GM19463 (cell line): ENCODE data around the gene ZNF555.
"Not testable (repeated sequence)": the region's sequence is repeated elsewhere in the genome, so short reads cannot be mapped to it uniquely, and the experiment has no call there.

ENCODE experiments used
- ATAC-seq: cut with Tn5 transposase; IDR thresholded peaks from one replicate; pipeline ENCODE4 v1.9.1; 2021; ENCODE audit warnings: mild to moderate bottlenecking, moderate library complexity; ENCODE audit not compliant: unreplicated experiment

Gene ZNF555

DNA sequence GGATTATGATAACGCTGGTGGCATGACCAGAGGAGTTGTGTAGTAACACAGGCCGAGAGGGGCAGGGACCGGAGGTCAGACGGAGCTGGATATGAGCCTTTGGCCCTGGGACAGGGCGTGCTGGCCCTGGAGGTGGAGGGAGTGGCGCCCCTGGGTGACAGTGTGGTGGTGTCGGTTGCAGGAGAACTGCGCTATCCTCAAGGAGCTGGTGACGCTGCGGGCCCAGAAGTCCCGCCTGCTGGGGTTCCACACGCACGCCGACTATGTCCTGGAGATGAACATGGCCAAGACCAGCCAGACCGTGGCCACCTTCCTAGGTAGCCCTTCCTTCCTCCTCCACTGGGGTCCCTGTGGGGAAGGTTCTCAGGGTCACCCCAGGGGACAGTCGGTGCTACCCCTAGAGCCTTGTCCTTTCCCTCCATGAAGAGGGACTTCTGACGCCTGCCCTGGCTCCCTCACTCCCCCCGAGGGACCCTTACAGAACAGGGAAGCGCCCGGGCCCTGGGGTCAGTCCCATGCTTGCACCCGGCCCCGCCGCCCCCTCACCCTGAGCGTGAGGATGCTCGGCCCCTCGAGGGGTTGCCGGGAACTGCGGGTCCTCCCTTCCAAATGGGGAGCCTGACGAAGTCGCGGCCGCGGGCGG is 34.4 kb upstream of the ZNF555 start:
- no peak for ATAC-seq

DNA sequence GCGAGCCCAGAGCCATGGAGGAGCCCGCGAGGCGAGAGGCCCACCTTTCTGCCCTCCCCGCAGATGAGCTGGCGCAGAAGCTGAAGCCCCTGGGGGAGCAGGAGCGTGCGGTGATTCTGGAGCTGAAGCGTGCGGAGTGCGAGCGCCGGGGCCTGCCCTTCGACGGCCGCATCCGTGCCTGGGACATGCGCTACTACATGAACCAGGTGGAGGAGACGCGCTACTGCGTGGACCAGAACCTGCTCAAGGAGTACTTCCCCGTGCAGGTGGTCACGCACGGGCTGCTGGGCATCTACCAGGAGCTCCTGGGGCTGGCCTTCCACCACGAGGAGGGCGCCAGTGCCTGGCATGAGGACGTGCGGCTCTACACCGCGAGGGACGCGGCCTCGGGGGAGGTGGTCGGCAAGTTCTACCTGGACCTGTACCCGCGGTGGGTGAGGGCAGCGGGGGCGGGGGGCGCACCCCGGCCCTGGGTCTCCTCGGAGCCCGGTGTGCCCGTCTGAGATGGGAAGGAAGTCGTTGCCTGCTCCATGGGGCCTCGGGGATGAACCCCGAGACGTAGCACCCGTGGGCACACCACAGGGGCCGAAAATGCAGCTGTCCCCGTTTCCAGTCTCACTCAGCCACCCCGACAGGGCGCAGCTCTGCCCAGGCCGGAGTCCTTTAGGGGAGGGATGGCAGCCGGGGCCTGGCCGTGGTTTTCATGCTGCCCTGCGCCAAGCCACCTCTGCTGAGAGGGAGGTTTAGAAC is 33.7 kb upstream of the ZNF555 start:
- ATAC-seq: no peak

DNA sequence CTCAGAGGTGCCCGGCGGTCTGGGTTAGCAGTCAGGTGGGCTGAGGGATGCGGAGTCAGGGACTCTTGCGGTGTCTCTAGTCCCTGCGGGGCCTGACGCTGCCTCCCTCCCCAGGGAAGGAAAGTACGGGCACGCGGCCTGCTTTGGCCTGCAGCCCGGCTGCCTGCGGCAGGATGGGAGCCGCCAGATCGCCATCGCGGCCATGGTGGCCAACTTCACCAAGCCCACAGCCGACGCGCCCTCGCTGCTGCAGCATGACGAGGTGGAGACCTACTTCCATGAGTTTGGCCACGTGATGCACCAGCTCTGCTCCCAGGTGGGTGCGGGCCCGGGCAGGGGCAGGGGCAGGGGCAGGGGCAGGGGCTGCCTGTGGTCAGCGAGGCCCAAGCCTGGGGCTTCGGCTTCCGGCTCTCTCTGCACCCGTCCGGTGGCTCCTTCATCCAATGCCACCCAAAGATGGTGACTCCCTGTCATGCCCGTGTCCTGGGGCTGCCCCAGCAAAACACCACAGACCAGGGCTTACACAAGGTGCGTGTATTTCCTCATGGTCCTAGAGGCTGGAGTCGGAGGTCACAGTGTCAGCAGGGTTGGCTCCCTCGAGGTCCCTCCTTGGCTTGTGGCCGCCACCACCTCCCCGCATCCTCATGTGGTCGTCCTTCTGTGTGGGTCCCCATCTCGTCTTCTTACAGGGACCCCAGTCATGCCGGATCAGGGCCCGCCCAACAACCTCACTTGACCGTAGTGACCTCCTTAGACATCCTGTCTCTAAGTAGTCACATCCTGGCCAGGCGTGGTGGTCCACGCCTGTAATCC is 32.9 kb upstream of the ZNF555 start:
- no peak for ATAC-seq

DNA sequence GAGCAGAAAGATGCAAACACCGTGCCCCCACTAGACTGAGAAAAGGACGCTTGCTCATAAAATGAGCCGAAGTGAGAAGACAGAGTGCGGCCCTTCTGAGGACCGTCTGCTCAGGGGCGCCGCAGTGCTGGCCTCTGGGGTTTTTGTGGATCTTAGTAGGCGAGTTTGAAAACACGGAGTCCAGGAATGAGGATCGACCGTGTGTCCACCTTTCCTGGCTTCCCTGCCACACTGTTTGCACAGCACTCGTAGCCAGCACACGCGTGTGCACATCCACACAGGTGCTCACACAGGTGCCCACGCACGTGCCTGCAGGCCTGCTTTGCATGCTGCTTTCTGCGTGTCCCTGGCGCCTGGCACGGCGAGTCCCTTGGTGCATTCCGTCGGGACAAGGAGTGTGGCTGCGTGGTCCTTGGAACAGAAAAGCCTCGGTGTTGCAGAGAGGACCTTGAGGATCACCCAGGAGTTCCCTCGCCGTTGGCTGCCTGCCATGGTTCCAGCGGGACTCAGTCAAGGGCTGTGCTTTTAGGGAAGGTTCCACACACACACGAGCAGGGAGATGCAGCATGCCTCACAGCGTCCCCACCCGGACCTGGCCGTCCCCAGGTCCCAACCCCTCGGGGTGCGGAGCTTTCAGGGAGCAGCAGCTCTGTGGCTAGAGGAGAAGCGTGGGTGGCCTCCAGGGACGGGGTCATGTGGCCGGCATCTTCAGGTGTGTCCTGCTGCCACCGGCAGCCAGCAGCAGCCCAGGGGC is 31.7 kb upstream of the ZNF555 start:
- ATAC-seq: no peak

DNA sequence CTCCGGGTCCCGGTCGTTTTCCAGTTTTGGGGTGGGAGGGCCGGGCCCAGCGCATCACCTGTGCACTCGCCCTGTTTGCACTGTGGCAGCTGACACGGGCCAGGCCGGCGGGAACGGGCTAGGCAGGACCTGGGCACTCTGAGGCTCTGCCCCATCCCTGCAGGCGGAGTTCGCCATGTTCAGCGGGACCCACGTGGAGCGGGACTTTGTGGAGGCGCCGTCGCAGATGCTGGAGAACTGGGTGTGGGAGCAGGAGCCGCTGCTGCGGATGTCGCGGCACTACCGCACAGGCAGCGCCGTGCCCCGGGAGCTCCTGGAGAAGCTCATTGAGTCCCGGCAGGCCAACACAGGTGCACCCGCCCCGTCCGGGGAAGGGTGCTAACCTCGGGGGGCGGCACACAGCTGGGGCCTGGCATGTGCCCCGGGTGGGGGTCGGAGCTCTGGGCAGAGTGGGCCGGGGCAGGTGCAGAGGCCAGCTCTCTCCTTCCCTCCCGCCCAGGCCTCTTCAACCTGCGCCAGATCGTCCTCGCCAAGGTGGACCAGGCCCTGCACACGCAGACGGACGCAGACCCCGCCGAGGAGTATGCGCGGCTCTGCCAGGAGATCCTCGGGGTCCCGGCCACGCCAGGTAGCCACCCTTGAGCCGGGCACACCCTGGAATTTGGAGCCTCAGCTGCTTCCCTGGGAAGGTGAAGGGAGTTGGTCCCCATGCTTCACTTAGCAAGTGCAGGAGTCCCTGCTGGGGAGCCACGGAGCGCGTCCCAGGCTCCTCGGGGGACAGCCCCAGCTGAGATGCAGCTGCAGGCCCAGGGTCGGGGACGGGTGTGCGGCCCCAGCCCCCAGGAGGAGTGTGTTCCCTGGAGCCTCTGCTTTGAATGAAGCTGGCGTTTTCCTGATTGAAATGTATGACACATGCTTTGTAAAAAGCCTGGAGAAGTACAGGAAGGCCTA is 30.9 kb upstream of the ZNF555 start:
- ATAC-seq: no peak

DNA sequence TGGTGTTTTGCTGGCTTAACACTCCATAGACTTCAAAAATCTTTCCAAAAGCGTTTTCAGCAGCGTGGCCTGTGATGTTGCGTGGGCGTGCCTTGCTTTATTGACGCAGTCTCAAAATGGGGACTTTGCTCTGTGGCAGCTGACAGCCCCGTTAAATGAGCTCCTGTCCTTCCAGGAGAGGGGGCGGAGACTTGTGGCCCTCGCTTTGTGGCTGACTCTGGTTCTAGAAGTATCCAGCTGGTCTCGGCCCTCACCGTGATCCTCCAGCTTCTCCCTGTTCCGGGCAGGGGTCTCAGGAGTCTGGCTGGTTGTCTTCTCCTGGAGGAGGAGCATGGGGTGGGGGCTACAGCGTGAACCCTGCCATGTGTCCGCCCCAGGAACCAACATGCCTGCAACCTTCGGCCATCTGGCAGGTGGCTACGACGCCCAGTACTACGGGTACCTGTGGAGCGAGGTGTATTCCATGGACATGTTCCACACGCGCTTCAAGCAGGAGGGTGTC is 30.0 kb upstream of the ZNF555 start:
- no peak for ATAC-seq

DNA sequence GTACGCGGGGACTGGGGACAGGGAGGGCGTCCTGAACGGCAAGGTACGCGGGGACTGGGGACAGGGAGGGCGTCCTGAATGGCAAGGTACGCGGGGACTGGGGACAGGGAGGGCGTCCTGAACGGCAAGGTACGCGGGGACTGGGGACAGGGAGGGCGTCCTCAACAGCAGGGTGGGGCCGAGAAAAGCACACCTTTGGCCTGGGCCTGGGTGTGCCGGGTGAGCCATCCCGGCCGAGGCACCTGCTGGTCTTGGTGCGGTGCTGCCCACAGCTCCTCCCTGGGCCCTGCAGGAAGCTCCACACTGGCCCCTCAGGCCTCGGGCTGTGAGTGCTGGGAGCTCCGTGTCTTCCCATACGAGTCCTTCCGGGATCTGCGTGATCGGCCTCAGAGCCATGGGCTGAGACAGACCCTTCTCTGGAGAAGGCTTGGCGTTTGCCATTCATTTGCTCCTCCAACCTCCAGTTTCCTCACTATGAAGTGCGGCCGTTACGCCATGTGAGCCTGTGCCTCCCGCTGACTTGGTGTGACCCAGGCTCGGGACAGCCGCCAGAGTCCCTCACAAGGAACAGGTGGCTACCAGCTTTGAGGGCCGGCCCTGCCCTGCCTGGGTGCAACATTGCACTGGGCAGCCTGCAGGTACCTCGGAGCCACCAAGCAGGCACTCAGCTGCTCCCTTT is 29.4 kb upstream of the ZNF555 start:
- ATAC-seq: no peak

DNA sequence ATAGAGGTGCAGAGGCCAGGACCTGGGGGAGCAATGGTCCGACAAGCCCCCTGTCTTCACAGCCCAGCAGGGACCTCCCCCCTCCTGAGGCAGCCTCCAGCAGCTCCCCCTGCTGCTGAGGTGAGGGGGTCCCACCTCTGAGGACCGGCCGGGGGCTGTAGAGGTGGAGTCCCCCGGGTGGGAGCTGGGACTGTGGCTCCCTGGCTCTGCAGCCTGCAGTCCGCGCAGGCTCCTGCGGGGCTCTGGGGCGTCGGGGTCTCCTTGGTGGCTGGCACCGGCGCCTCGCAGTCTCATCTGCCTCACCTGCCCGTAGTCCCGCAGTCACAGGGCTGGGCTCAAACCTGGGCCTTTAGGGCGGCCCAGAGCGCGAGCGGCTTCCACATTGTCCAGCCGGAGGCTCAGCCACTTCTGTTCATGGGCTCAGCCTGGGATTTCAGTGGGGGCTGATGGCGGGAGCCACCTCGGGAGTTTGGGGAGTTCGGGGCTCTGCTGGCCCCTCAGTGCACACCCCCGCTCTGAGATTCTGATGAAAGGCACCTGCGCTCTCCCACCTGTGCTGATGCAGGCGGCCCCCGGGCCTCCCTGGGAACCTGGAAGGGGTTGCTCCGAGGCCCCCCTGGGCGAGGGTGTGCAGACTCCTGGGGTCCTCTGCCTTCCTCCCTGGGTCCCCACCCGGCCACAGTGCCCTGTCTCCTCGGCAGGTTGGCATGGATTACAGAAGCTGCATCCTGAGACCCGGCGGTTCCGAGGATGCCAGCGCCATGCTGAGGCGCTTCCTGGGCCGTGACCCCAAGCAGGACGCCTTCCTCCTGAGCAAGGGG is 28.7 kb upstream of the ZNF555 start:
- no peak for ATAC-seq

DNA sequence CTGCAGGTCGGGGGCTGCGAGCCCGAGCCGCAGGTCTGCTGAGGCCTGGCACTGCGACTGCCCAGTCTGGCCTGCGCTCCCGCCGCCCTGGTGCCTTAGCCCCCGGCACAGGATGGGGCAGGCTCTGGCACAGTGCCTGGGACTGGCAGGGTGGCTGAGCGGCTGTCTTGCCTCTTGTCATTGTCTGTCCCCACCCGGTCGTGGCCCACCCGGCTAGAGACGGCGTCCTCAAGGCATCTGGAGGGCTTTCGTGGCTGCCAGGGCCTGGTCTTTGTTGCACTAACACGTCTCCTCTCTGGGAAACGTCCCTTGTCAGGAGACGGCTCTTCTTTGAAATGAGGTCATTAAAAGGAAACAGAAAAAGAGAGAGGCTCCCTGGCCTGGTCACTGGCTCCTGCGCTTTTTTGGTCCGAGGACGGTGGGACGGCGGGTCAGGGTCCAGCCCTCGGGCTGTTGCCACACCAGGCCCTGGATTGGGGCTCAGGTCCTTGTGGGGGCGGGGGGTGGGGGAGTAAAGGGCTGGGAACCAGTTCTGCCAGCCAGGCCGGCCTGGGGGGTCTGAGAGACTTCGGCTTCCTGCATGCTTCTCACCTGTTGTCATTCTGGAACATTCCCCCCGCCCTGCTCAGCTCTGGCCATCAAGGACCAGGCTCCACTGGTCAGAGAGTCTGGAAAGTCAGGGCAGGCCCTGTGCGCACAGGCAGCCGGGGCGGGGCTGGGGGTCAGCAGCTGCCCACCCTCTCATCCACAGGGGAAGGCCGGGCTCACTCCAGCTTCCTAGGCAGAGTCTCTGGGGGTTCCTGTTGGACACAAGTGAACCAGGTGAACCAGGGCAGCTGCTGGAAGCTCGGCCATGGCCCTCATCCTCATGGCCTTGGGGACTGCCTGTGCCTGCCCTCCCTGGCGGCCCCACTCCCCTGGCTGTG is 27.8 kb upstream of the ZNF555 start:
- no peak for ATAC-seq

DNA sequence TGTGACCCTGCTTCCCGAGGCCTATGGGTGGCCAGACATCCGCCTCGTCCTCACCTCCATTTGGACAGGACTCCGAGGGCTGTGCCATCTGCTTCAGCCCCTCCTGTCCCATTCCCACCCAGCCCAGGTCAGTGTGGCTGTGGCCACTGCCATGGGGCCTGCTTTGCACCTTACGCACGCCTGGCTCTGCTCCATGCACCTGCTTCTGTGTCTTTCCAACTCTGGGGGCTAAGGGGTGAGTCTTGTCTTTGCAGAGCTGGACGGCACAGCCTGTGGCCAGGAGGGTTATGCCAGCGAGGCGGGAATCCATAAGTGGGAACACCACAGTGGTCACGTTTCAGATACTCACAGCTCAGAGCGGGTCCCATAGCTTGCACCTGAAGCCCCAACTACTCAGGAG is 26.8 kb upstream of the ZNF555 start:
- ATAC-seq: no peak

DNA sequence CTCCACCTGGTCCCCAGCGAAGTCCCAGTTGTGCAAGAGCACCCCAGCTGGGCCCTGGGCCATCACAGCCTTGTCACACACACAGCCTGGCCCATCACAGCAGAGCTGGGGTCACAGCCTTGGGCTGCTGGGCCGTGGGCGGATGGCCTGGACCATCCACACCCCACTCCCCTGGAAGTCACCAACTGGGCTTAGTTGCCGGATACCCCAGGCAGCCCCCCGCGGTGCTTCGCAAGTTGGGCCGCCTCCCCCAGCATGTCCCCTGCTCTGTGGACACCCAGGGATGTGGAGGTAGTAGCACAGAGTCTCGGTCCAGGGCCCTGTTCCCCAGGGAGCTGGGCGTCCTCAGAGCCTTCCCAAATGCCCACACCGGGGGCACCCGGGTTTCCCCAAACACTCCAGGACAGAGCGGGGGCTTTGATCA is 26.1 kb upstream of the ZNF555 start:
- no peak for ATAC-seq

DNA sequence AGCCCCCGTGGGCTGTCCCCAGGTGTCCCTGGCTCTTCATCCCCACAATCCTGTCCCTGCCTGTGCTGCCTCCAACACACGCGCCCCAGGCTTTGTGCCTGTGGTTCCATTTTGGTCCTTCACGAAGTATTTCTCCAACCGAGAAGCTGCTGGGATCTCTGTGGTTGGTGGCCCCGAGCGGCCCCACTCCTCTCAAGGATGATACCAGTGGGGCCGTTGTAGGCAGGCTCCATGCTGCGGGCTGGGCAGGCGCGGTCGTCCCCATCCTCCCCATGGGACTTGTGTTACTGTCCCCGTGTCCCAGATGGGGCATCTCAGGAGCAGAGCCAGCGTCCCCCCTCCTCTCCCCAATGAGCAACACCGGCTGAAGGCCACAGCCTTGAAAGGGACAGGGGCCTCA is 25.4 kb upstream of the ZNF555 start:
- no peak for ATAC-seq

DNA sequence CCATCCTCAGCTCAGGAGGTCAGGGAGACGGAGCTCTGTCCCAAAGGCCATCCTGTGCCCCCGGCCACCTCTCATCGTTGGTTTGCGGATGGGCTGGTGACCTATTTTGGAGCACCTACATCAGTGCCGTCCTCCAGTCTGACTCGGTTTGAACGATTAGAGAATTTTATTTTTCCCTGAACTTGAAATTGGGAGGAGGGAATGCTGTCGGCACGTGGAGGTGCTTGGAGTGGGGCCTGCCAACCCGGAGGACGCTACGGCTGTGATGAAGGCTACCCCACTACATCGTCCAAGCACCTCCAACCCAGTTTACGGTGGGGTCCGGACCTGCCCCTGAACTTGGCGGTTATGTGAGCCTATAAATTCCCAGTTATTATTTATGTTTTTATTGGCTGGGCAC is 24.6 kb upstream of the ZNF555 start:
- no peak for ATAC-seq

DNA sequence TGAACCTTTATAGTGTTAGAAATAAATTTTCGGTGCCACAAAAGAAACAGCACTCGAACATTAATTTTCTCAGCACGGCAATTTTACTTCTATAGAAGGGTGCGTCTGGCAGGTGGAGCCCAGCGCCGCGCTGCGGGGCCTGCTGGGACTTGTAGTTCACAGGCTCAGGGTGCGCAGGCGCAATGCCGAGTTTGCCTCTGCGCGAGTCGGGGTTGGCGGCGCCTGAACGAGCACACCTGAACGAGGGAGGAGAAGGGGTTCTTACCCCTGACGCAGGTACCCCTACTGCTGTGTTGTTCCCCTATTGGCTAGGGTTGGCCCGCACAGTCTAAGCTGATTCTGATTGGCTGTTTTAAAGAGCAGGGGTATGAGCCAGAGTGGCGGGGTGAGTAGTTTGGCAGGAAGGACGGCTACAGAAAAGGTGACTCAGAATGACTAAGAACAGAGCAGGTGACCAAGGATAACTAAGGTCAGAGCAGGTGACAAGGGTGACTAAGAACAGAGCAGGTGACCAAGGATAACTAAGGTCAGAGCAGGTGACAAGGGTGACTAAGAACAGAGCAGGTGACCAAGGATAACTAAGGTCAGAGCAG is 23.9 kb upstream of the ZNF555 start:
- ATAC-seq: not testable (repeated sequence)

DNA sequence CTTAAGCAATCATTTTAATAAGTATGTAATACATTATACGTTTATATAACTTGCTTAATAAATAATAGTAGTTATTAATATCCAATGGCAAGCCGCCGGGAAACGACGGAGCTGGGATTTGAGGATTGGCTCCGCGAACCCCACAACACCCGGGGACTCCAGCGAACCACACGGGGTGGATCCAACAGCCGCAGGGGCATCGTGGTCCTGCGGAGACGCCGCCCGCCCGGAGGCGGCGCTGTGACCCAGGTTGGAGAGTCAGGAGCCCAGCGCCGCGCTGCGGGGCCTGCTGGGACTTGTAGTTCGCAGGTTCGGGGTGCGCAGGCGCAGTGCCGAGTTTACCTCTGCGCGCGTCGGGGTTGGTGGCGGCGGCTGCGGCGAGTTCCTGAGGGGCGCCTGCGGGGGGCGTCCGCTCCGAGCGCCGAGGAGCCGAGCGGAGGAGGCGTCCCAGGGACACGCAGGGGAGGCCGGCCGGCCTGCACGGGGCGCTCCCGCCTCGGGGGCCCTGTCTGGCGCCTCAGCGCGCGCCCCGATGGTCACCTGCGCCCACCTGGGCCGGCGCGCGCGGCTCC is 21.6 kb upstream of the ZNF555 start, which contains the start of gene ZNF554:
Gene ZNF554, plus strand, starts transcription at position 329 of the 572 bp plus-strand sequence. Its CDS starts 204 bp downstream, at position 533.
- peak; percentile 86 for ATAC-seq

DNA sequence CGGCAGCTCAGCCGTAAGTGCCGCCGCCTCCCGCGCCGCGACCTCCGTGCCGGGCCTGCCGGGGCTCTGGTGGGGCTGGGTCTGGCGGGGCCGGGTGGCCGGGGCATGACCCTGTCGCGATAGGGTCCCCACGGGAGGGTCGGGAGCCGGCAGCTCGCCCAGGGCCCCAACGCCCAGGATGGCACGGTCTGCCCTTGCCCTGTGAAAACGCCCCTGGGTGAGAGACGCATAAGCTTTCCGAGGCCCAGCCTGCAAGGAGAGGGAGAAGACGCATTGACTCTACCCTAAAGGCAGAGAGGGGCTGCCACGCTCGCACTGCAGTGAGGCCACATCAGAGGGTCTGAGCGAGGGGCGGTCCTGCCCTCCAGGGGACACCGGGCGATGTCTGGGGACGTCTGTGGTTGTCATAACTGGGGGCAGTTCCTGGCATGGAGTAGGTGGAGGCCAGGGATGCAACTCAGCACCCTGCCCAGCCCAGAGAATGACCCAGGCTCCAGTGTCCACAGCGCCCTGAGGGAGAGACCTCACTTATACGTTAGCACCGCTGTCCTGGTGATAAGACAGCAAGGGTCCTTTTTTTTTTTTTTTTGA is 21.1 kb upstream of the ZNF555 start:
- no peak for ATAC-seq
